ENCODE data around the gene SCLY.

Gene SCLY

DNA sequence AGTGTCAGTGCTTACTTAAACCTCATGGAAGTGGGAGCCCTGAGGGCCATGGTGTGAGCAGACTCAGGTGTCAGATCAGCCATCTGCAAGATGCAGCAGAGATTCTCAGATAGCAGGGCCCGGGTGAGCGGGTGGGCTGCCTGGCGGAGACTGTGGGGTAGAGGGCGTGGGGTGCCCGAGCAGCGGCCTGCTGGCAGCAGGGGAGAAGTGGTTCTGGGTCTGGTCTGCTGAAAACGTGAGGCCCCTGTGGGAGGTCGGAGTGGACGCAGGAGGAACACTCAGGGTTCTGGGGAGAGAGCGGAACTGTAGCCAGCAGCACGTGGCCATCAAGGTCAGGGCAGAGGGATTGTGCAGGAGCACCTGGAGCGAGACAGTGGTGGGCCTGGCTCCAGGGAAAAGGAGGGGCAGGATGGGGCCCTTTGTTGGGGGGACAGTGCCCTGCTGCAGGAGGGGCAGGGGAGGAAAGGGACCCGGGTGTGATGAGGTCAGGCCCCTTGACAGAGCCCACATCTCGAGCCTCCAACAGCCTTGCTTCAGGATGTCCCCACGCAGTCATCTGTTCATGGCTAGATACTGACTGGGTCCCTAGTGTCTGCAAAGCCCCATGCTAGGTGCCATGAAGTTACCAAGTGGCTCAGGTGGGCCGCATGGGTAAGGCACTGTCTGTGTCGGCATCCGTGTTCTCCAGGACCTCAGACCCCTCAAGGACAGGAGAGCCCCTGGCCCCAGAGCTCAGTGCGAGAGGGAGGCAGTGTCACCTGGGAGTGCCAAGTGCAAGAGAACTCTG lies 36.6 kb downstream of the SCLY start:
- DNase-seq = no peak

DNA sequence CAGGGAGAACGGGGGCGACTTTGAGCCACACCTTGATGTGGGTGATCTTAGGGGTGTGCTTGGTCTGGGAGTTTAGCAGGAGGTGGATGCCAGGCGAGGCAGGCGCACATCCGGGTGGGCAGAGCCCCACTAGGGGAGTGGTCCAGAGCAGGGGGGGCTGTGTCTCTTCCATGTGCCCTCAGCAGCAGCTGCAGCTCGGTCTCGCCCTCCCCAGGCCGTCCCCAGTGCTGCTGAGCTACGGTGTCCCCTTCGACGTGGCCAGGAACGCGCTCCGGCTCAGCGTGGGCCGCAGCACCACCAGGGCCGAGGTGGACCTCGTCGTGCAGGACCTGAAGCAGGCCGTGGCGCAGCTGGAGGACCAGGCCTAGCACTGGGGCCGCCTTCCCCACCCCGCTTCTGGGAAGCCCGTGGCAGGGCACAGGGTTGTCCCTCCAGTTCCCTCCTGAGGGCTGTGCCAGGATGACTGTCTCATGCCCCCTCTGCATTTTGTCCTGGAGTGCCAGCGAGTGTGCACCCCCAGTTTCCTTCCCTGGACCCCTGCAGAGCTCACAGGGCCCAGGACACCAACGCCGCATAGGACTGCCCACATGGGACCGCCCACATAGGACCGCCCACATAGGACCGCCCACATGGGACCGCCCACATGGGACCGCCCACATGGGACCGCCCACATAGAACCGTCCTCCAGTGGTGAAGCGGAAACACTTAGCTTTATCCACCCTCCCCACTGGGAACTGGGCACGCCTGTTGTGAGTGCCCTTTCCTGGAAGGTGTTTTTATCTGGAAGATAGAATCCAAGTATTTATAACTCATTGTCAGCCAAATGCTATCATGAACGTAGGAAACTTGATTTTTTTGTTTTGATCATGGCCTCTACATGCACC lies 37.4 kb downstream of the SCLY start:
- DNase-seq = peak in 6 of 56 donors; percentile 19 to 88 (median 27)

DNA sequence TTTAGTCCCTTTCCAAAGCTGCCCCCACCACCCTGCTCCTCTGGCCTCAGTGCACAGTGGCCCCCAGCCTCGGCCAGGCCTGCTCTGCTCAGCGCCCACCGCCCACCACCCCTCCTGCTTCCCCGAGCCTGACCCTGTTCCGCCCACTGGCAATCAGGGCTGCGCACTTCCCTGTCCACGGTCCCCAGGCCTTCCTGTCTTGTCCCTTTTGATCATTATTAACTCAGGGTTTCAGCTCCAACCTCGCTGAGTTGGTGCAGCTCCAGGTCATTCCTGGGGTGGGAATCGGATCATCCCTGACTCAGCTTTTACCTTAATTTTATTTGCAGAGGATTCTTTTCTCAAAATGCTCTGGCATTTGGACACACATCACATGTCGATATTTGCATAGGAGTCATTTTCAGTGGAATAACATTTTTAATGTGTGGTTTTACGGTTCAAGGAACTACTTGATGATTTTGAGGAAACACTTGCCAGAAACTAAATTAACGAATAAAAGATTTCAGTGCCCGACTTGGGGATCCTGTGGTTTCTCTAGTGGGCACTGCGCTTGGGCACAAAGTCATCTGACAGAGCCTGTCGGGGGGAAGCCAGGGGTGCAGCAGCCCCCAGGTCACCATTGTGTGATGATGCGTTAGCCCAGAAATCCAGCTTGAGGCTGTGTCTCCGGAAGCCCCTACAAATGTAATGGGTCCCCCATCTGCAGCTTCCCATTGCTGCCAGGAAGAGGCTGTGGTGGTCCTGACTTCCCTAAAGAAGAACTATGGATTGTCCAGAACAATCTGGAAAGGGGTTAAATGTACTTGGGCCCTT lies 38.3 kb downstream of the SCLY start:
- no peak for DNase-seq

DNA sequence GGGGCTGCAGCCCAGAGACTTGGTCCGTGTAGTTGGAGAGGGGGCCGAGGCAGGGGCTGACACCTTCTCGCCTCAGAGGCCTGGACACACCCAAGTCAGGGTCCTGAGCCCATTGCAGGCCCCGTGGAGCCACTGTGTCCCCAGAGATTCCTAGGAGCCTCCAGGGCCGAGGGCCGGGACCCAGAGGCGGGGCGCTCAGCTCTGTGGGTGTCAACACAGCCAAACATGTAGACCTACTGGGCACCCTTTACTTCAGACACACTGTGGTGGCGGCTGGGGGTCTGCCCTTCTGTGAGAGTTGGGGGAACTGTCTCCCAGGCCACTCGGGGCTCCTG lies 38.9 kb downstream of the SCLY start:
- DNase-seq = no peak

DNA sequence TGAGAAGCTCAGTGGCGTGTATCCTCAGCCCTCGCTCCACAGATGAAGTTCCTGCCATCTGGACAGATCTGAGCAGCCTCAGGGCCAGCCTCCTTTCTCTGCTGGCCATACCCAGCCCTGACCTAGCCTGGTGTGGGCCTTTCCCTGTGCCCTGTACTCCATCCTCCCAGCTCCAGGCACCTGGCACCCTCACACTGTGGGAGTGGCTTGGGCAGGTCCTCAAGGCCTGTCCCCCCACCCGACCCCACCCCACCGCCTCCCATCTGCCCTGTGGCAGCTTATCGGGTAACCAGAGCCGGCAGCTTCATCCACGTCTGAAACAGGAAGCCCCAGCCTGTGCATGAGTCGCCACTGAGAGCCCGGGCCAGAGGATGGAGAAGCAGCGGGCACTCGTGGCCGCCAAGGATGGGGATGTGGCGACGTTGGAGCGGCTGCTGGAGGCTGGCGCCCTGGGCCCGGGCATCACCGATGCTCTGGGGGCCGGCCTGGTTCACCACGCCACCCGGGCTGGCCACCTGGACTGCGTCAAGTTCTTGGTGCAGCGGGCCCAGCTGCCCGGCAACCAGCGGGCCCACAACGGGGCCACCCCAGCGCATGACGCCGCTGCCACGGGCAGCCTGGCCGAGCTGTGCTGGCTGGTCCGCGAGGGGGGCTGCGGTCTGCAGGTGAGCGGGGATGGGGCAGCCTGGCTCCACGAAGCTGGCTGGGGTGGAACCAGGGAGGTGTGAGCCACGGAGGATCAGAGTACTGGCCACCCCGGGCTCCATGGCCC lies 39.4 kb downstream of the SCLY start, which contains the start of gene ESPNL:
ESPNL (plus strand) TSS at position 292 of the 772 bp plus-strand sequence; CDS start at position 372, 80 bp downstream.
- DNase-seq = no peak

DNA sequence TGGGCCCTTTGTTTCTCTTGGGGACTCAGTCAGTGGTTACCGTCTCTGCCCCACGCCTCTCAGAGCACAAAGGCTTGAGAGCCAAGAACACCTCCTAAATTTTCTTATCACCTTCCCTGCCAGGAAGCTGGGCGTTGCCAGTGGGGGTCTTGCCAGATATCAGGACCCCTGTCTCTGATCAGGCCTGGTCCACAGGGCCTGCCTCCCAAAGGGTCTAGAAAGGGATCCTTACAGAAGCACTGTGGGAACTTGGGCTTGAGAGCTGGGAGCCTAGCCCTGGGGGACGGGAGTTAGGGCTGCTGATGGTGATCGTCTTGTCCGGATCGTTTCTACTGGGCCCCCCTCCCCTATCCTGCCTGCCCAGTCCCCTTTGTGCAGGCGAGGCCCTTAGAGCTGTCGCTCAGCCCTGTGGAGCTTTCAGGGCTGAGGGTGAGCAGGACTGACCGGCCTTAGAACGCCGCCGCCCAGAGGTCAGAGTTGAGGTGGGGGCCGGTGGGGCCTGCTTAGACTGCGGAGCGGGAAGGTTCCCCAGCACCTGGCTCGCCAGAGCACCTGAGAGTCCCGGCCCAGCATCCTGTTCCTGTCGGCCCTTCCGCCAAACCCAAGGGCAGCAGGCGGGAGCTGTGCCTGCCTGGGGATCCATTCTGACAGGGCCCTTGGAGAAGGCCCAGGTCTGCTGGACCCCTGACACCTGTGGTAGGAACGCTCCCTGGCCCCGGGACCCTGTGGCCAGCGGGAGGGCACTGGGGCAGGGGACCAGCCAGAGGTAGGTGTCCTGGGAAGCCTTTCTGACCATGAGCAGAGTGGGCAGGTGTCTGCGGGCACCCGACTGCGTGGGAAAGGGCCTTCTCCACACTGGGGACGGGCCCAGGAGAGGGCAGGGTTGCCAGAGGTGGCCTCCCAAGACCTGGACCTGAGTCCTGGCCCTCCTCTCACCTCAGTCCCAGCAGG lies 40.3 kb downstream of the SCLY start:
- DNase-seq = no peak

DNA sequence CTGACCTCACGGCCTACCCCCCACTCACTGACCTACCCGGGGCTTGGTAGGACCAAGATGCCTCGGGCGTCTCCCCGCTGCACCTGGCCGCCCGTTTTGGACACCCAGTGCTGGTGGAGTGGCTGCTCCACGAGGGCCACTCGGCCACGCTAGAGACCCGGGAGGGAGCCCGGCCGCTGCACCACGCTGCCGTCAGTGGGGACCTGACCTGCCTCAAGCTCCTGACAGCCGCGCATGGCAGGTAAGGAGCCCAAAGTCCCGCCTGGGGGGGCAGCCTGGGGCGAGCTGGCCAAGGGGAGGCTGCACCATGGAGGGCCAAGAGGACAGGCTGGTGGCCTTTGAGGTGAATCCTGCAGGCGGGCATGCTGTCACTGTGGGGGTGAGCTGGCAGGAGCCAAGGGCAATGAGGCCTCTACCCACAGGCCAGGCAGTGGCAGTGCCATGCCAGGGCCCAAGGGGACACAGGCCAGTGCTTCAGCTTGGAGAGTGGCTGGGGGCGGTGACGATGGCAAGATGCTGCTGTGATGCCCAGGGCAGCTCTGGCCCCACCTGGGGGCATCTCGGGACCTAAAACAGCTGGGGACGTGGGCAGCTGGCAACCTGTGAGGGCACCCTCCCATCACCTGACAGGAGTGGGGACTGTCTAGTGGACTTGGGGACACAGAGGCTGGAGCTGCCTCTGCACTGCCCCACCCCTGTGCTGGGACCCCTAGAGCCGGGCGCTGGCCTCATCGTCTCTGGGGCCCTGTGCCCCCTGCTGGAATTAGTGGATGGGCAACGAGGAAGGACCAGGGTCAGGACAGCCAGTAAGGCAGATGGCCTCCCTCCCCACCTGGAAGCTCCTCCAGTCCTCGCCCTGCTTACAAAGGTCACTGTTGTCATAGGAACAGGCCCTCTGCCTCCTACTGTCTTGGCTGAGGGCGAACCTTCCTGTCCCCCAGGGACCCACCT lies 41.4 kb downstream of the SCLY start:
- DNase-seq = no peak

DNA sequence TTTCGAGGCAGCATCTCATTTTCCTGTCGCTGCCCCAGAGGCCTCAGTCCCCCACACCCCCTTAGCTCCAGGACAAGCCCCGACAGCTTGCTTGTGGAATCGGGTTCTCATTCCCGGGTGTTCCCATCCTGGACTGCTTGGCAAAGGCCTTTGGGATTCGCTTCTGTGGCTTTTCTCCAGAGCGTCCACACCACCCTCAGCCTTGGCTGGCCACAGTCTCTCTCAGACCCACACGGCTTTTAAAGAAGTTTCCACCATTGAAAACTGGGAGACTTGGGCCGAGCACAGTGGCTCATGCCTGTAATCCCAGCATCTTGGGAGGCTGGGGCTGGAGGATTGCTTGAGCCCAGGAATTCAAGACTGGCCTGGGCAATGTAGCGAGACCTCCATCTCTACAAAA lies 42.1 kb downstream of the SCLY start:
- DNase-seq = no peak

DNA sequence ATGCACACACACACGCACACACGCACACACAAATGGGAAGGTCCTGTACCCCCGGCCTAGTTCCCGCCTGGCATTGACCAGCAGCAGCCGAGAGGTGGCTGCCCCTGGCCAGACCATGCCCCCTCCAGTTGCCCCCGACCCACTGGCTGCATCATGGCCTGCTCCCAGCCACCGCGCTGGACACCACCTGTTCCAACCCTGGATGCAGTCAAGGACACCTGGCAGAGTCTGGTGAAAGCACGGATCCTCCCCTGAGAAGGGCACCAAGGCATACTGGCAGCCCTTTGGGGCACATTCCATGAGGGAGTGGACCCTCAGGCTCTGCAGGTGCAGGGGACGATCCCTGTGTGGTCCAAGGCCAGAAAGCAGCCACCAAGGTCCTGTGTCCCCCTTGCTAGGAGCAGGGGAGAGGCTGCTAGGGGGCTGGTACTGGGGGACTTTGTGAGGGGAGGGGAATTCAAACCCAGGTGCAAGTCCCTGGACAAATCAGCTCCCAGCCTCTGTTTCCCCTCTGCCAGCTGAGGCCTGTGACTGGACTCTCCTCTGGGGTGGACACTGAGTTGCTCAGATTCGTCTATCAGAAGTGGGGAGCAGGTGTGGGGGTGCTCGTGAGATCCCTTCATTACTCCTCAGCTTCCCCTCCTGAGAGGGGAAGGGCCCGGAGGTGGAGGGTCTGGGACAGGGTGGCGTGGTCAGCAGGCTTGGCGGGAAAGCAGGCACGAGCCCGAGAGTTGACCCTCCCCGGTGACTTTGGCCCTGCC lies 42.8 kb downstream of the SCLY start:
- DNase-seq = no peak

DNA sequence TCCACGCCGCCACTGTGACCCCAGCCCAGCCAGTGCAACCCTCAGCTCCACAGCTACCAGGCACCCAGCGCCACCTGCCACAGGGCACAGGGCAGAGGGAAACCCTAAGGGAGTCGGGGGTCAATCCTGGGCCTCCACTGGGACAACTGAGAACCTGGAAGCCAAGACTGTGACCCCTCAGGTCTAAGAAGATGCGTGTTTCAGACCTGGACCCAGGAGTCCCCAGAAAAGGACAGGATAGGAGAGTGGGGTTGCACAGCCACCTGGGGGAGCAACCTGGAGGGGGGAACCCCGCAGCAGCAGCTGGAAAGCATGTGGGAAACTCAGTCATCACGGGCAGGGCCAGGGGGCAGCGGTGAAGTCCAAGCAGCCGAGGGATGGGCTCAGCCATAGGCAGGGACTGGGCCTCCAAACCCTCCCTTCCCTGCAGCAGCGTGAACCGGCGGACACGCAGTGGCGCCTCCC lies 43.5 kb downstream of the SCLY start:
- no peak for DNase-seq

DNA sequence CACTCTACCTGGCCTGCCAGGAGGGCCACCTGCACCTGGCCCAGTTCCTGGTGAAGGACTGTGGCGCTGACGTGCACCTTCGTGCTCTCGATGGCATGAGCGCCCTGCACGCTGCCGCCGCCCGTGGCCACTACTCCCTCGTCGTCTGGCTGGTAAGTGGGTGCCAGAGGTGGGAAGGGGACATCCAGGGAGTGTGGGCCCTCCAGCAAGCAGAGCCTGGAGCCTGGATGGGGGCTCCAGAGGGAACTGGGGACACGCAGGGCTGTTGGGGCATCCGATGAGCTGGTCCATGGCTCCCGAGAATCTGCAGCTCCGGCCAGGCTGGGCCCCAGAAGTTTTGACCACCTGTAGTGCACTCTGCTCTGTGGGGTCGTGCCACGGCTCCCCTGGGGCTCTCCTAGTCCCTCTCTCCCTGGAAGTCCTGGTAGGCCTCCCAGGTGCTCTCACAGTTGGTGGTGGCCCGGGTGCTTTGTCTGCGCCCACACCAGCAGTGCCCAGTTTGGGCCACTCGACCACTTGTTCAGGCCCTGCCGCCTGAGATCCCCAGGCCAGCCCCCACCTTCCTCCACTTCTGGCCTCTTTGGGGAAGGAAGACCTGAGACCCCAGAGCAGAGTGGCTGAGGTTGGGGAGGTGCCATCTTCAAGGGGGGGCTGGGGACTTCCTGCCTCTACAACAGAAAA lies 44.0 kb downstream of the SCLY start:
- DNase-seq = no peak

DNA sequence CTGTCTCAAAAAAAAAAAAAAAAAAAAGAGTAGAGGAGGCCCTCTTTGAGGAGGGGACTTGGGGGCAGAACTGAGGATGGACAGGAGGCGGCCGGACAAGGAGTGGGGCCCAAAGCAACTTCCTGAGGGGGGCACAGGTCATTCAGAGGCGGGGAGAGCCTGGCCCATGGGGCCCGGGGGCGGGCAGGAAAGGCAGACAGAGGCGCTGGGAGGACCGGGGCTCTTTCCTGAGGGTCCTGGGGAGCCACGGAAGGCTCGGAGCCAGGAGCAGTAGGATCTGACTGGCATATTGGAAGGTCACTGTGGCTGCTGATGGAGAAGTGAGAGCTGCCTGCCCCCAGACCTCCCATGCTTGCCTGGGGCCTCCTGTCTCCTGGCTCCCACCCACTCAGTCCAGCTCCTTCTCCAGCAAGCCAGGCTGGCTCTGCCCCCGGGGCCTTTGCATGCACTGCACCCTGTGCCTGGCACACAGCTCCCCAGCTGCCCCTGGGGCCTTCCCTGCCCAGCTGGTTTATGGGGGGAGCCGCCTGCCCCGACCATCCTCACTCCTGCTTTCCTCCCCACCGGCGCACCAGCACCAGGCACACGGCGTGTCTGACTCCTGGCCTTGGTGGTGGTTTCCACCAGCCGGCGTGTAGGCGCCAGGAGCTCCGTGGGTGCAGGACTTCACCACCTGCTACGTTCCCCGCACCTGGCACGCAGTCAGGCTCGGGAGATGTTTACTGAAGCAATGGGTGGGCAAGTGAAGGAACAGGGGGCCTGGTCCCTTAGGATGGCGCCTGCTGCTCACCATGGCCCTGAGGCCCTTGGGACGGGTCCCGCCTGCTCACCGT lies 44.9 kb downstream of the SCLY start:
- DNase-seq = no peak

DNA sequence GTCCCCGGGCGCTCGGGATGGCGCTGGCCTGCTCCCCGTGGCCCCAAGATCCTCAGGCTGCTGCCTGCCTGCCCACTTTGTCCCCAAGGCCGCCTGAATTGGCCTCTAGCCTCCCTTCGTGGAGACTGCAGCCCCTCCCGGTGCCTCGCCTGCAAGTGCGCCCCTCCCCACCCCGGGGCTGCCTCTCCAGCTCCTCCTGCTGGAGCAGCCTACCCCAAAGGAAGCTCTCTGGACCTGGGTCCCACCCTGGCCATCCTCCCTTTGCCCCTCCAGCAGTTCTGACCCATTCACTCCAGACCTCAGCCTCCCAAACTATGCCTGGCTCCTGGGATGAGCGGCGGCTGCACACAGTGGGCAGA lies 45.5 kb downstream of the SCLY start:
- DNase-seq = no peak

DNA sequence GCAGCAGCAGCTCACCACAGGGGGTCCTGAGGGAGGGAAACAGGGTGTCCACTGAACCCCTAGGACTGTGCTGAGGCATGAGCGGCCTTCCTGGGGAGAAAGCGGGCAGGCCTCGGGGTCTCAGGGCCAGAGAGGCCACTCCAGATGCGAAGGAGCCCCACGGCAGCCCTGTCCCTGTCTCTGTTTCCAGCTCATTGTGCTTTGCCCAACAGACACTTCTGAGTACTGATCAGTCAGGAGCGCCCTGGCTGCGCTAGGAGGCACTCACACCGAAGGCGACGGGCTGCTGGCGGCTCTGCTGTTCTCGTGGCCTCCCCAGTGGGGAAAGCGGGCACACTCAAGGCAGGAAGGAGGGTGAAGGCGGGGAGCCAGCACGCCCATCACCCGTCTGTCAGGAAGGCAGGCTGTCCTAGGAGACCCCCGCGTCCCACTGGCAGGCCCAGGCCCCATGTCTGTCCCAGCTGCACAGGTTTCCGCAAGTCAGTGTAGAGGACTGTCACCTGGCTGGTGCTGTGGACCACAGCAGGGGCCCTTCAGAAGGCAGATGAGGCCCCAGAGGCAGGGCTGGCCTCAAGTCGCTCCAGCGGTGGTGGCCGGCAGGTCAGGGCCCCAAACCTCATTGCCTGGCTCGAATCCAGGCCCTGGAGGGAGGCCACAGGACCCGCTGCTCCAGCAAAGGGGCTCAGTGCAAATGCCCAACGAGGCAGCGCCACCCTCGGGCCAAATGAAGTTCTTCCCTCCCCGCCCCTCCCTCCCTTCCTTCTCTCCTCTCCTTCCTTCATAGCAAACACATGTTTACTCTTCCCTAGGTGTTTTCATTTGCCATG lies 46.1 kb downstream of the SCLY start:
- DNase-seq = peak in 1 of 56 donors; percentile 19
